Measurements from ENCODE around the gene IL17RE. TPM values are rescaled to one million over a fixed set of nuclear protein-coding genes. Genes with fewer than 3 reads are reported as not detected.

The IL17RE gene
- polyA plus RNA-seq, 1 donor (not counting 4 experiments of a cell fraction or from before 2014, with no cell fraction given) = 16.0 TPM

GRCh38 chr3:9897408-9898372 lies 5.0 kb upstream of the IL17RE start:
- Histone ChIP-seq H3K36me3 (ENCODE audit: control insufficient read depth in 2 of 2, extremely low read depth in 1 of 2, insufficient read depth in 2 of 2, low read length in 2 of 2) (peaks cover 4 to 6% of the 10 kb centered on the region in 2 experiments), H3K79me2 (ENCODE audit: control insufficient read depth, insufficient read depth, low read length) (peaks cover 4% of the 10 kb centered on the region), H2AFZ (ENCODE audit: control insufficient read depth, low read length) (no peak overlapping the region), H3K9me3 (ENCODE audit: control insufficient read depth, low read depth, low read length) (no peaks in the 10 kb centered on the region), H4K20me1 (ENCODE audit: control insufficient read depth, extremely low read depth, insufficient read depth, low read length) (no peaks in the 10 kb centered on the region), H3K27ac (ENCODE audit: control insufficient read depth, insufficient read depth, low read length) (peak overlapping the region; percentile 27), H3K4me1 (ENCODE audit: control insufficient read depth, extremely low read depth, insufficient read depth, low read length) (peaks cover 46% of the 10 kb centered on the region), H3K9me1 (ENCODE audit: control insufficient read depth, extremely low read depth, insufficient read depth, low read length) (peaks cover 7% of the 10 kb centered on the region), H3K4me2 (ENCODE audit: control insufficient read depth, extremely low read depth, insufficient read depth, low read depth, low read length) (peak overlapping the region; percentile 33), H3K27me3 (ENCODE audit: control insufficient read depth, extremely low read depth, insufficient read depth, low read length) (no peaks in the 10 kb centered on the region), H3K9ac (ENCODE audit: control insufficient read depth, extremely low read depth, insufficient read depth, low read length) (no peak overlapping the region), H3K4me3 (ENCODE audit: control insufficient read depth in 2 of 3, extremely low read depth in 1 of 3, insufficient read depth in 2 of 3, low read depth in 1 of 3, low read length in 3 of 3) (no peak overlapping the region)
- peak; percentile 36 for FAIRE-seq
- dilution Hi-C loops (cut with MboI; ENCODE audit: extremely low pct_ligation_motif_present, low sequenced_read_pairs) = no loop called here
- TF ChIP-seq CTCF (optimal IDR thresholded peaks at IDR 0.05 in 1 of 3, IDR thresholded peaks at IDR 0.05 in 1 of 3, conservative IDR thresholded peaks at IDR 0.05 in 1 of 3; ENCODE audit: extremely low read depth in 1 of 3, insufficient read depth in 2 of 3, low read length in 3 of 3) (no peak), EZH2 (IDR thresholded peaks at IDR 0.05; ENCODE audit: low read length) (no peak)
- DNase-seq (ENCODE audit: low read depth, low spot score) = peak; percentile 77

- Histone ChIP-seq H3K9me3 (ENCODE audit: control insufficient read depth, low read depth, low read length) (no peaks in the 10 kb centered on the region), H3K79me2 (ENCODE audit: control insufficient read depth, insufficient read depth, low read length) (no peaks in the 10 kb centered on the region), H4K20me1 (ENCODE audit: control insufficient read depth, extremely low read depth, insufficient read depth, low read length) (no peaks in the 10 kb centered on the region), H2AFZ (ENCODE audit: control insufficient read depth, low read length) (no peak overlapping the region), H3K9me1 (ENCODE audit: control insufficient read depth, extremely low read depth, insufficient read depth, low read length) (peaks cover 7% of the 10 kb centered on the region), H3K27me3 (ENCODE audit: control insufficient read depth, extremely low read depth, insufficient read depth, low read length) (no peaks in the 10 kb centered on the region), H3K27ac (ENCODE audit: control insufficient read depth, insufficient read depth, low read length) (peak overlapping the region; percentile 27), H3K4me3 (ENCODE audit: control insufficient read depth in 2 of 3, extremely low read depth in 1 of 3, insufficient read depth in 2 of 3, low read depth in 1 of 3, low read length in 3 of 3) (no peak overlapping the region), H3K9ac (ENCODE audit: control insufficient read depth, extremely low read depth, insufficient read depth, low read length) (no peak overlapping the region), H3K4me1 (ENCODE audit: control insufficient read depth, extremely low read depth, insufficient read depth, low read length) (peaks cover 53% of the 10 kb centered on the region), H3K36me3 (ENCODE audit: control insufficient read depth in 2 of 2, extremely low read depth in 1 of 2, insufficient read depth in 2 of 2, low read length in 2 of 2) (peaks cover 0 to 4% of the 10 kb centered on the region in 2 experiments), H3K4me2 (ENCODE audit: control insufficient read depth, extremely low read depth, insufficient read depth, low read depth, low read length) (peak overlapping the region; percentile 33)
- FAIRE-seq (no peak), DNase-seq (ENCODE audit: low read depth, low spot score) (no peak)
- TF ChIP-seq EZH2 (IDR thresholded peaks at IDR 0.05; ENCODE audit: low read length) (no peak), CTCF (optimal IDR thresholded peaks at IDR 0.05 in 1 of 3, IDR thresholded peaks at IDR 0.05 in 1 of 3, conservative IDR thresholded peaks at IDR 0.05 in 1 of 3; ENCODE audit: extremely low read depth in 1 of 3, insufficient read depth in 2 of 3, low read length in 3 of 3) (no peak)
- dilution Hi-C loops (cut with MboI; ENCODE audit: extremely low pct_ligation_motif_present, low sequenced_read_pairs) = no loop called here
These were observed 4.0 kb upstream of the IL17RE start for GRCh38 chr3:9898467-9899241.

Data from keratinocyte (primary cell).